HG03064 (cell line): ENCODE results near the gene TEX44.
"Not testable (repeated sequence)": the region's sequence is repeated elsewhere in the genome, so short reads cannot be mapped to it uniquely, and the experiment has no call there.

ENCODE experiments used
- ATAC-seq: cut with Tn5 transposase; IDR thresholded peaks from one replicate; pipeline ENCODE4 v1.9.1; 2021; ENCODE audit warnings: low read depth; ENCODE audit not compliant: unreplicated experiment

The TEX44 gene

DNA sequence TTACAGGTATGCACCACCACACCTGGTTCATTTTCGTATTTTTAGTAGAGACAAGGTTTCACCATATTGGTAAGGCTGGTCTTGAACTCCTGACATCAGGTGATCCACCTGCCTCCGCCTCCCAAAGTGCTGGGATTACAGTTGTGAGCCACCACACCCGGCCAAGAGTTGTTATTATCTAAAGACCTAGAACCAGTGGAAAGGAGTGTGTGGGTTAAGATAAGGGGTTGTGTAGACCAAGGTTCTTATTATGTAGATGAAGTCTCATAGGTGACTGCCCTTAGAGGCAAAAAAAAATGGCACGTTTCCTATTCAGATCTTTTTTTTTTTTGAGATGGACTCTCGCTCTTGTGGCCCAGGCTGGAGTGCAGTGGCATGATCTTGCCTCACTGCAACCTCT, 21.7 kb upstream of the TEX44 start:
- not testable (repeated sequence) for ATAC-seq

DNA sequence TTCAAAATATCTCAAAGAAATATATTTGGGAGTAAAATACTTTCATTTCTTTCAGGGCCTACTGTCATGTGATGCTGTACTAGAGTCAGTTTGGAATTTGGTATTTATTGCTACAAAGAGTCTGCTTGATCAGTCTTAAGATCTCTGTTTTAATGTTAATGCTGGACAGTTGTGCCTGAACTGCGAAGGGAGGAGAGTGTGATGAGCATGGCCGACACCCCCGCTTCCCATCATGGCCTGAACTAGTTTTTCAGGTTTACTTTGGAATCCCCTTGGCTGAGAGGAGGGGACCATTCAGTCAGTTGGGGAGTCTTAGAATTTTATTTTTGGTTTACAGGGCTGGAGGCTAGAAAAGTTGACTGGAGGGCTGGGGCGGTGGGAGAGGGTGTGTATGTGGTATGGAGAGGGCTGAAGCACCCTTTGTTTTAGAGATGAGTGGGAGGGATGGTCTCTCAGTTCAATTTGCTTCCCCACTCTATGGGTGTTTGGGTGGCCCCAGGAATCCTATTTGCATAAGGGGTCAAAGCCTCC, 20.9 kb upstream of the TEX44 start:
- no peak for ATAC-seq

DNA sequence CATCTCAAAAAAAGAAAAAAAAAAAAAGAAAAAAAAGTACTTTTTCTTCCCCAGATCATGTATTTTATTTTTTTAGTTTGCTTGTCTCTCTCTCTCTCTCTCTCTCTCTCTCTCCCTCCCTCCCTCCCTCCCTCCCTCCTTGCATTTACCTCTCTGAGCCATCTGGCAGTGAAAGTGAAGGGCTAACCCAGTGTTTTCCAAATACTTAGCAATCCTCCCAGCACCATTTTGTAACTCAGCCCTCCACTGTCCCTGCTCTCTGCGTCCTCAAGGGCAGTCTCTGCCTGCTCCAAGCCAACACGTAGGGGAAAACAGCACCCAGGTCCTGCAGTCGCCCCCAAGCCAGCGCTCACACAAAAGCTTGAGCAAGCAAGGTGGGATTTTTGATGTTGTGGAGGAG, 19.6 kb upstream of the TEX44 start:
- no peak for ATAC-seq

DNA sequence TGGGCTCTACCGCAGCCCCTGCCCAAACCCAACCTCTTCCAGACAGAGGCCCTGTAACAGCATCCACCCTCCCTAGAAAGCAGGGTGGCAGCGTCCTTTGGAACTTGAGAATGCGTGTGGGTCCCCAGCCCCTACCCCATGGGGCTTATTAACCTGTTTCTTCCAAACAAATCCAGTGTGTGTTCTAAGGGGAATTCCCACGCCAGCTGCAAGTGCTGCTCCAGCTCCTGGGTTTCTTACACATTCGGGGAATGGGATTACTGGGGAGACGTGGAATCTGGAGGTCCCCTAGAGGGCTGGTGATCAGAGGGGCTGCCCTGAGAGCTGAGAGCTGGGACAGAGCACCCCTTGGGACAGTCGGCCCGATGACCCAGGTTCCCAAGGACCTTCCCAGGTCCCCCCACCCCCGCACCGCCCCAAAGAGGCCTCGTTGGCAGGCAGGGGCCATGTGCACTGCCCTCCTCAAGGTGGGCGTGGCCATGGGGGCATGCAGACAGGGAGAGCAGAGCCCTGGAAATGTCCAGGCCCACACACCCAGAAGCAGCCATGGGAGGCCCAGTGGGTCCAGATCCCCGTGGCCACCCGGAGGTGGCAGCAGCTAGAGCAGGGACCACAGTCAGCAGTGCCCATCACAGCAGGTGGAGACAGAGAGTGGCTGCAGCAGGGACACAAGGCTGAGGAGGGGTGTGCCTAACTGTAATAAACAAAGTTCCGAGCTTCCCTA, 18.8 kb upstream of the TEX44 start:
- no peak for ATAC-seq

DNA sequence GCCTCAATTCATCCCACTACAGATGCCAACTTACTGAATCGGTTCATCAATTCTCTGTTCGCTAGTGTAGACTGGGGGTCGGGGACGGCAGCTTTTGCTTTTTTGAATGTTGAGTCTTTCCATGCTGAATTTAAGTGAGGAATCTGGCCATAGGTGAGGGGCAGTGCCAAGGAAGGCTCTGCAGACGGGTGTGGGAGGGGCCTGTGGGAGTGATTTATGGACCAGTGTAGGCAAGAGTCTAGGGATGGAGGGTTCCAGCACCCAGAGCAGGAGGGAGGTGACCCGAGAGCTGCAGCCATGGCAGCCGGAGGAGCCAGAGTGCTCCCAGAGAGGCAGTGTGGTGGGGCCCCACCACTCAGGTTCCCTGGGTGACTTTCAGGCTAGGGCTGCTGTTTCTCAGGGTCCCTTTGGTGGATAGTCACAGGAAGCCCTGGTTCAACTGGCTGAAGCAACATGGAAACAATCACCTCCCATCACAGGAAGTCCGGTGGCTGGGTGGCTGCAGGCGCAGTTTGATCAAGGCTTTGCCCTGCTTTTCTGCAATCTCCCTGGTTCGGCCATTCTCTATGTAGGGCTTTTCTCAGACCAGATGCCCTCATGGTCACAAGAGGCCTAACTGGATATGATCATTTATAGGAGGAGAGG, 16.9 kb upstream of the TEX44 start:
- no peak for ATAC-seq

DNA sequence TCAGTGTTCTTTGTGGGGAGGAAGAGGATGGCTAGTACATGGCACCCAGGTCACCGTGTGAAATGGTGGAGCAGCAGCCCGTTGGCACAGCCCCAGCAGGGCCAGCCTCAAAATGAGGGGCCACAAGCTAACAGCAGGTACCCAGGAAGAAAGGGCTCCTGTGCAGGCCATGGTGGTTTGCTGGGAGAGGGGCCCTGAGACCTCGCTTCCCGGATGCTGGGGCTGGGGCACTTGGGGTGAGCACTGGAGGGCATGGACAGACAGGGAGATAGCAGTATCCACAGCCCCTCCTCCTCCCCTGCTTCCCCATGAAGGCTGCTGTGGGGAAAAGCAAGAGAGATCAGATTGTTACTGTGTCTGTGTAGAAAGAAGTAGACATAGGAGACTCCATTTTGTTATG, 16.2 kb upstream of the TEX44 start:
- no peak for ATAC-seq

DNA sequence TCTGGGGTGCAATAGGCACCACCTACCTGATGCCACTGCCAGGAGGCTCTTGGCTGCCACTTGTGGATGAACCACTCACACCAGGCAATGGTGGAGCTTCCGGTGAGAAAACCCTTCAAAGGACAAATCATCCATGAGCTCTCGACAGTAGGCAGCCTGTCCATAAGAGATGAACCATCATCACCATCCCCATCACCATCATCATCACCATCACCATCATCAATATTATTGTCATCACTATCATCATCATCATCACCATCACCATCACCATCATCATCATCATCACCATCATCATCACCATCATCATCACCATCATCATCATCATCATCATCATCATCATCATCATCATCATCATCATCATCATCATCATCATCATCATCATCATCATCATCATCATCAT, 14.0 kb upstream of the TEX44 start:
- not testable (repeated sequence) for ATAC-seq

DNA sequence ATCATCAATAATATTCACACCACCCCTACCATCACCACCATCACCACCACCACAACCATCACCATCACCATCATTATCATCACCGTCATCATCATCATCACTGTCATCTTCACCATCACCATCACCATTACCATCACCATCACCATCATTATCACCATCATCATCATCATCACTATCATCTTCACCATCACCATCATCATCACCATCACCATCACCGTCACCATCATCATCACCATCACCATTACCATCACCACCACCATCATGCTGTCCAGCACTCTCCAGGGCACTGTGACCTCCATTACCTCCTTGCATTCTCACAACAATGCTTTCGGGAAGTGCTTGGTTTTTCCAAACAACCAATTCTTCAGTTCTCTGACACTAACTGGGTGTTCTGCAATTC, 13.1 kb upstream of the TEX44 start:
- no peak for ATAC-seq

DNA sequence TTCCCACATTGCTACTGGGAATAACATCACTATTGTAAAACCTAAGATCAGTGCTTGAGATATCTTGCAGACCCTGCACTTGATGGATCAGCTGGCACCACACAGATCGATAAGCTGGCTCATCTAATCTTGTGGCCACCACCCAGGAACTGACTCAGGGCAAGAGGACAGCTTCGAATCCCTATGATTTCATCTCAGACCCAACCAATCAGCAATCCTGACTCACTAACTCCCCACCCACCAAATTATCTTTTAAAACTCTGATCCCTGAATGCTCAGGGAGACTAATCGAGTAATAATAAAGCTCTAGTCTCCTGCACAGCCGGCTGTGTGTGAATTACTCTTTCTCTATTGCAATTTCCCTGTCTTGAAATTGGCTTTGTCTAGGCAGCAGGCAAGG, 11.3 kb upstream of the TEX44 start:
- ATAC-seq: no peak

DNA sequence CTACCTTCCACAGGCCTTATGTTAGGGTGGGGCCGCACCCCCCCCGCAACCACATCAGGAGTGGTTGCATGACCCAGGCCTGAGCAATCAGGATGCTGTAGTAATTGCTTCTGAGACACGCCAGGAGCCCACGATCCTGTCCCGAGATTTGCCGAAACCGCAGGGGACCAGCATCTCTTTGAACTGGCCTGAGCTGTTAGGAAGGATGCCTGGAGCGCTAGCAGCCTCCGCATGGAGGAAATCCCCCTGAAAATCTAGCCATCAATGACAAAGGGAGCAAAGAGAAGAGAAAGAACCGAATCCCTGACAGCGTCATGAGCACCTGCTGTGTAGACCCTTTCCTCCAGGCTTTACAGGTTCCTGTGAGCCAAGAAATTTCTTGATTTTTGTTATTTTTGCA, 8.7 kb upstream of the TEX44 start:
- no peak for ATAC-seq

DNA sequence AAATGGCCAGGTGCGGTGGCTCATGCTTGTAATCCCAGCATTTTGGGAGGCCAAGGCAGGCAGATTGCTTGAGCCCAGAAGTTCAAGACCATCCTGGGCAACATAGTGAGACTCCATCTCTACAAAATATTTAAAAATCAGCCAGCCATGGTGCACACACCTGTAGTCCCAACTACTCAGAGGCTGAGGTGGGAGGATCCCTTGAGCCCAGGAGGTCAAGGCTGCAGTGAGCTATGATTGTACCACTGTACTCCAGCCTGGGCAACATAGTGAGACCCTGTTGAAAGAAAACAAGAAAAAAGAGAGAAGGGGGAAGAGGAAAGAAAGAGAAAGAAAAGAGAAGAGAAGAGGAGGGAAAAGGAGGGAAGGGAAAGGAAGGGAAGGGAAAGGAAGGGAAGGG, 4.9 kb upstream of the TEX44 start:
- not testable (repeated sequence) for ATAC-seq

DNA sequence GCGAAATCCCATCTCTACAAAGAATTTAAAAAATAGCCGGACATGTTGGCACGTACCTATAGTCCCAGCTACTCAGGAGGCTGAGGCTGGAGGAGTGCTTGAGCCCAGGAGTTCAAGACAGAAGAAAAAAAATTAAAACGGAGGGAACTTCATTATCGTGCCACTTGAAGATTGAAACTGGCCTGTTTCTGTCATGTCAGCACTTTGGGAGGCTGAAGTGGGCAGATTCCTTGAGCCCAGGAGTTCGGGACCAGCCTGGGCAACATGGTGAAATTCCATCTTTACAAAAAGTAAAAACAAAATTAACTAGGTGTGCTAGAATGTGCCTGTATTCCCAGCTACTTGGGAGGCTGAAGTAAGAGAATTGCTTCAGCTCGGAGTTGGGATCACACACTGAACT, 3.0 kb upstream of the TEX44 start:
- ATAC-seq: no peak

DNA sequence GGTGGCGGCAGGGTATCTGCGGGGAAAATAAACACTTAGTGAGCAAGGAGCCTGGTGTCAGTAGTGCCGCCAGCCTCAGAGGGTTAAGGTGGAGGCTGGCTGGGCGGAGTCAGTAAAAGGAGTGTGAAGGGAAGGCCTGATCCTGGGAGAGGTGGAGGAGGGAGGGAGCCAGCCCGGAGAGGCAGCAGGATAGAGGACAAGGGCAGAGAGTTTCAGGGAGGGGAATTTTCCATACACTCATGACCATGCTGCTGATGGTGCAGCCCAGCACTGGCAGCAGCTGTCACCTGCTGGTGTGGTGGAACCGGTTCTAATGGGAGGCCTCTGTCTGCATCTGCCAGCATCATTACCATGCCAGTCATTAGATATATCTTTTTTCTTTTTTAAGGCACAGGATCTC, 2.0 kb upstream of the TEX44 start:
- ATAC-seq: no peak

DNA sequence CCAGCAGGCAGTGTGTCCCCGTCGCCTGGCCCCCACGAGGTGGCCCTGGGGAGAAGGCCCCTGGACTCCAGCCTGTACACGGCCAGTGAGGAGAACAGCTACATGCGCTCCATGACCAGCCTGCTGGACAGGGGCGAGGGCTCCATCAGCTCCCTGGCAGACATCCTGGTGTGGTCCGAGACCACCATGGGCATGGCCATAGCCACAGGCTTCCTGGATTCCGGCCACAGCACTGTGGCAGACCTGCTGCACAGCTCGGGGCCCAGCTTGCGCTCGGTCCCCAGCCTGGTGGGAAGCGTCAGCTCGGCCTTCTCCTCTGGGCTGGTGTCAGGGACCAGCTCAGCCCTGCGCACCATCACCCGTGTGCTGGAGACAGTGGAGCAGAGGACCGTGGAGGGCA, 1.0 kb downstream of the TEX44 start:
- ATAC-seq: no peak

DNA sequence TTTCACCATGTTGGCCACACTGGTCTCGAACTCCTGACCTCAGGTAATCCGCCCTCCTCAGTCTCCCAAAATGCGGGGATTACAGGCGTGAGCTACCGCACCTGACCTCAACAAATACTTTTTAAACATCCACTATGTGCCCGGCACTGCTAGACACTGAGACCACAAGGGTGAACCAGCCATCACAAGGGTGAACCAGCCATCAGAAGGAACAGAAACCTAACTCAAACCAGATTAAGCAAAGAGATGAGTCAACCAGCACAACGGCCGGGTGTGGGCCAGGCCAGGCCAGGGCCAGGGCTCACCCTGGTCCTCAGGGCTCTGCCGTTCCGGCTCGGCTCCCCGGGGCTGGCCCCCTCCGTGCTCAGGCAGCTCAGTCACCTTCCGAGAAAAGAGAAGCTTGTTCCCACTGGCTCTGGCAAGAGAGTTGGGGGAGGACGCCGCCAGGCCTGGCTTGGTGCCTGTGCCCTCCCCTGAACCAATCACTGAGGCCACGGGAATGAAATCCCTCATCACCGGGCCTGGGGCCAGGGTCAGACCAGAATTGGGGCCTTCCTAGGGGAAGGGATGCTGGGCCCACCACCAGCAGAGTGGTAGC, 4.4 kb downstream of the TEX44 start:
- no peak for ATAC-seq

DNA sequence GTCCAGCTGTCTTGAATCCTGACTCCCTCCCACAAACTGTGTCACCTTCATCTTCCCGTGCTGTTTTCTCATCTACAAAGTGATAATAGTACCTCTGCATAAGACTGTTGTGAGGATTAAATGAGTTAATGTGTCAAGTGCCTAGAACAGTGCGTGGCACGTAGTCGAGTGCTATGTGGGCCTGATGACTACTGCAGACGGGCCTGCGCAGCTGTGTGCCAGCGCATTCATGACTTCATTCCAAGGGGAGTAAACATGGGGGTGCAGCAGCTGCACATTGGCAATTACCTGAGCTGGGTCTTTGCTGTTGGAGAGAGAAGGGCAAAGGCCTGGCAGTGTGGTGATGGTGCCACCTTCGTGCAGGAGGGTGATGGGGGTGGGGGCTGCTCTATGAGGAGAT, 5.0 kb downstream of the TEX44 start:
- ATAC-seq: no peak

DNA sequence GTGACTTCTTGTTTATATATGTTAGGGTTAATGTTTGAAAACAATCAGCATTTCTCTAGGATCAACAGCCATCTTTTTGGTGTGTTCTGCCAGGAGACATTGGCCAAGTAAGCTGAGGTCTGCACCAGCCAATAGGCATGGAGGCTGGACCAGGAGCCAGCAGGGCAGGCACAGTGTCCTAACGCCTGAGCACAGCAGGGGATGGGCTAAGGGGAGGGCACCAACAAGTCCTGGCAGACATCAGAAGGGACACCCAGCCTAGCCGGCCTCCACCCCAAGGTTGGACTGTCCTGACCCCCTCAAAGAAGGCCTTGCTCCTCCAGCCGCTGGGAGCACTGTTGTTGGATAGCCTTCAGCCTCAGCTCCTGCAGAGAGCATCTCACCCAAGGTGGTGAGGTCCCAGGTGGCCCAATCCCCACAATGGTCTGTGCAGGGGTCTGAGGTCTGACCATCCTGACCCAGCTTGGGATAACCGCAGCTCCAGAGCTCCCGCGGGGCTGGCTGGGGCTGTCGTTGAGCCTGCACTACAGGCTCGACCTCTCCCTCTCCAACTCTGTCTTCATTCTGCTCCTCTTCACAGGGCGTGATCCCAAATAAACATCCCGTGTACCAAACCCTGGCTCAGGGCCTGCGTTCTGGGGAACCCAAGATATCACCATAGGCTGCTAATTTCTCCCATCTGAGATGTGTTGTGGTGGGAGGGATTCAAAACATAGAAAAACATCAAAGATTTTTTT, 8.1 kb downstream of the TEX44 start:
- no peak for ATAC-seq

DNA sequence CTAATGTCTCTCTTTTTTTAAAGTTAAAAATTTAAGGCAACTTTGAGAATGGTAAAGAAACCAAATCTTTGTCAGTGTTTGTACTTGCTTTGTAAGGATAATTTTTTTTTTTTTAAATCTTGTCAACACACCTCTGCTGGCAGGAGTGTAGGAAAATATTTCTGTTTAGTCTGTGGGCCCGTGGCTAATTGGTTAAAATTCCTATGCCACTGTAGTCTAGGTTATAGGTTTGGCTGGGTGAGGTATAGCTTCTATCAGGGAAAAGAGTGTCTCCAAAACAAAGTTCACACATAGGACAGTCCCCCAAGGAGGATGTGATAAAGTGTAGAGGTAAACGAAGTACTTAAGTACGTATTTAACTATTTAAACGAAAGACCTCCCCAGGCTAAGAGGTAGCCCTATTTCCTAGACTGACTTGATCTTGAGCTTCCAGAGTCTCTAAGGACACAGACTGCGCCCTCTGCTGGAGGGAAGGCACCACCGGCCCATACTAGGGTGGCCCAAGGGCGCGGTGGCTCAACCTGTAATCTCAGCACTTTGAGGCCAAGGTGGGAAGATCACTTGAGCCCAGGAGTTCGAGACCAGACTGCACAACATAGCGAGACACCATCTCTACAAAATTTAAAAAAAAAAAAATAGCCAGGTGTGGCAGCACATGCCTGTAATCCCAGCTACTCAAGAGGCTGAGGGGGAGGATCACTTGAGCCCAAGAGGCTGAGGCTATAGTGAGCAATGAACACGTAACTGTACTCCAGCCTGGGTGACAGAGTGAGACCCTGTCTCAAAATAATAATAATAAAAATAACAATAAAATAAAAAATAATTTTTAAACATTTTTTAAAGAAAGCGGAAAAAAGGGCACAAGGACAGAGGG, 8.9 kb downstream of the TEX44 start:
- ATAC-seq: no peak

DNA sequence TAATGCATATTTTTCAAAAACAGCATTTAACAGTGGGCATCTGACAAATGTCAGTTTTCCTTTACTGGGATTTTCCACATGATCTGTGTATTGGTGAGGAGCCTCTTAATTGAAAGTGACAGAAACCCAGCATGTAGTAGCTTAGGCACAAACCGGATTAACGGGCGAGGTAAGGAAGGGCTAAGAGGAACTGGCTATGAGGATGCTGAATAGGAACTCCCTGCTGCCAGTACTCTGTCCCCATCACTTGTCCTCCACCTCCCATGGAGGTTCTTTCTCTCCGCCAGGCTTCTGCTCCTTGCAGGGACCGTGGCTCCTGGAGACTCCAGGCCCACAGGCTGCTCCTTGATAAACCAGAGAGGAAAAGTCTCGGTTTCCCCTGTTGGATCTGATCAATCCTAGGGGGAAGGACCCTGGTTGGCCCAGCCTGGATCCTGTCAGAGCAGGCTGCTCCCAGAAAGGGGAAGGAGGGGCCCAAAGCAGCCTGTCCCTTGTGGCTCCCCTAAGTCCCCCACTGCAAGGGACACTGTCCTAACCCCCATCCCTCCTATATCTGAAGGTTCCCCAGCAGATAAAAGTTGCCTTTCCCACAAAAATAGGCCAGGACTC, 10.3 kb downstream of the TEX44 start:
- no peak for ATAC-seq
